Stimulated activated naive CD8-positive, alpha-beta T cell treated with anti-CD3 and anti-CD28 coated beads, Interleukin-15, Interleukin-2, amounts not matched to agents 100 U/mL and 50 U/mL, for 24 hours (primary cell): Measurements from ENCODE around the gene B3GAT1.

Experiments used
- ATAC-seq: fragments of 150-1000 bp; cut with Tn5 transposase; one replicate; pipeline ENCODE4 v1.10.0; 2021
- DNase-seq: peaks from one replicate; pipeline ENCODE4 v3.0.0; 2021

The B3GAT1 gene

GRCh38 chr11:134333312-134333711, 78.7 kb downstream of the B3GAT1 start:
- DNase-seq (no peak), ATAC-seq (no peak)

- ATAC-seq, result no peak
- no peak for DNase-seq
Measured at GRCh38 chr11:134332782-134333181, 79.3 kb downstream of the B3GAT1 start.

- DNase-seq (peak; percentile 32), ATAC-seq (peak; percentile 16)
Measured at GRCh38 chr11:134332189-134332631, 79.8 kb downstream of the B3GAT1 start.

DNA sequence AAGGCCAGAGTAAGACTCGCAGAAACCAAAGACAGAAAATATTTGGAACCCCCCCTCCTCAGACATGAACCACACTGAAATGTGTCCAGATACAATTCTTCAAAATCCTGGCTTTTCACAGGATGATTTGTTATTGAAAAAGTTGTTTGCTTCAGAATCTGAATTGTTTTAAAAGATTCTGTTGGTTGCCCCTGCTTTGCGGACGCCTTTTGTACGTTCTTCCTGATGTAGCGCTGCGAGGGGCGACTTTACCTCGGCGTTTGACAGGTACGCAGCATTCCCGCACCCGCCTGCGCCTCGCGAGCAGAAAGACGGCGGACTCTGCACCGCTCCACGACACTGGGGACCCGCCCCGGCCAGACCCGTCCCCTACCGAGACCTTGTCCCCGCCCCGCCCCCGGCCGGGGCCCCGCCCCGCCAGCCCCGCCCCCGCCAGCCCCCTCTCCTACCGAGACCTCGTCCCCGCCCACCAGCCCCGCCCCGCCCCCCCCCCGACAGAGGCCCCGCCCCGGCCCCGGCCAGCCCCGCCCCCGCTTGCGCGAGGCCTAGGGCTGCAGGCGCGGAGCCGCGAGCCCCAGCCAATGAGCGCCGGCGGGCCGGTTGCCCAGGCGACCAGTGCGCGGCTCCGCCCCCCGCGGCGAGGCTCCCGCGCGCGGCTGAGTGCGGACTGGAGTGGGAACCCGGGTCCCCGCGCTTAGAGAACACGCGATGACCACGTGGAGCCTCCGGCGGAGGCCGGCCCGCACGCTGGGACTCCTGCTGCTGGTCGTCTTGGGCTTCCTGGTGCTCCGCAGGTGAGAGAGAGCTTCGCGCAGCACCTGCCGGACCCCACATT, 80.5 kb downstream of the B3GAT1 start, which contains the start of gene GLB1L2:
Gene GLB1L2 (plus strand): TSS at position 635 of the 835 bp plus-strand sequence. CDS start 74 bp downstream, at position 709.
- DNase-seq (peak; percentile 80), ATAC-seq (peak; percentile 96)

- ATAC-seq, result no peak
- DNase-seq, result no peak
Measured at GRCh38 chr11:134330611-134331353, 81.3 kb downstream of the B3GAT1 start.
